NK-92 treated with Interleukin-12 subunit alpha and Interleukin-12 subunit beta, amount 100 ng/mL, for 24 hours (cell line): ENCODE data around the gene ARHGAP6.

Experiments used
- DNase-seq: peaks from one replicate; lab custom pipeline; 2025; lab: John Stamatoyannopoulos, UW

Gene ARHGAP6

GRCh38 chrX:11352296-11352741 is 313.4 kb downstream of the ARHGAP6 start:
- DNase-seq: no peak

GRCh38 chrX:11351375-11352295 is 314.1 kb downstream of the ARHGAP6 start:
- no peak for DNase-seq

DNA sequence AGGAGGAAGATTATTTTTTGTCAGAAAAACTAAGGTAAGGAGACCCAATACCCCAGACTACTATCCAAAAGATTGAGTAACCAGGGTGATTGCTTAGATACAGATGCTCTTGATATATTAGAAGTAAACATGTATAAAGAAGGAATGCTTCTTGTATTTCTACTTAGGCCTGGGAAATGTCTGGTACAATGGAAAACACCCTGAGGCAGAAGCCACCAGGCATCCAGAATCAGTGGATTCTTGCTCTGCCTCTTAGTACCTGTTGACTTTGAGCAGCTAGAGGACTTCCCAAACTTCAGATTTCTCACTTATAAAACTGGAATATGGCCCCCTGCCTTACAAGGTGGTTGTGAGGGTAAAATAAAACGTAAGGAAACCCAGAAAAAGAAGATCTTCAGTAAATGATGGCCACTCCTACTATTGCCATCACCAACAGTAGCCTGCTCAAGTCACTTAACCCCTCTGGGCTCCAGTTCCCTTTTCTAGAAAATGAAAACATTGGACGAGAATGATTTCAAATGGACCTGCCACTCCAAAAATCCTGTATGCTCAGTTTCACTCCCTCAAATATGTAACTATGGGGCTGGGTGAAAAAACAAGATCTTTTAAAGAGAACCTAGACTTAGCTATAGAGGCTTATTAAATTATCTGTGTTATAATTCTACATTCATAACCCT is 315.9 kb downstream of the ARHGAP6 start:
- DNase-seq: no peak

DNA sequence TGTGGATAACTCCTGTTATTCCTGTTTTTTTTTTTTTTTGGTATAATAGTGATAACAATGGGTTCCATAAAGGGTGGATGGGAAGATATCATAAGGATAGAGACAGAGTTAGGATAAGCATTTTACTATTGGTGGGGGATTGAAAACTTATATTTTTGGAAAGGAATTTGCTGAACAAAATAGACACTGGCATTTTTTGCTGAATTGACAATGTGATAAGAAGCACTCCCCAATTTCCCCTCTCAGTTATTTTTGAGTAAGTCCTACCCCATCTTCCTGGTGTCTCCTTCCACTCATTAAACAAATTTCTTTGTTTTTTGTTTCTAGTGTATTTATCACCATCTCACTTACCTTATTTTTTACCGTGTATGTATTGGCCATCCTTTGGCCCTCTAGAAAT is 316.7 kb downstream of the ARHGAP6 start:
- no peak for DNase-seq

DNA sequence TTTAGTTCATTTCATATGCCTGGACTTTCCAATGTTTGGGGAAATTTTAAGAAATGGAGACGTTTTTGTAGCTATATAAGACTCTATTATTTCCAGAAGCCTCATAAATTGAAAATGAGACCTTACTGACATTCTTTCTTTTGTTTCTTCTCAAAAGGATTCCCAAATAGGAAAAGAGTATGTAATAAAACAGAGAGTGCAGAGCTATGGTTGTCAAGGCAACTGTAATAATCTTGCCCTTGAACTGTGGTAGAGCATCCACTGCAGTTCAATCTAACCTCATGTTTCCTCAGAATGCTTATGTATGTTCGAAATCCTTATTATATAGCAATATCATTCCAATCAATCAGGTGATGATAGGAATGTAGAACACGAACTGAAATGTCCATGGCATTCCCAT is 318.4 kb downstream of the ARHGAP6 start:
- DNase-seq: no peak

DNA sequence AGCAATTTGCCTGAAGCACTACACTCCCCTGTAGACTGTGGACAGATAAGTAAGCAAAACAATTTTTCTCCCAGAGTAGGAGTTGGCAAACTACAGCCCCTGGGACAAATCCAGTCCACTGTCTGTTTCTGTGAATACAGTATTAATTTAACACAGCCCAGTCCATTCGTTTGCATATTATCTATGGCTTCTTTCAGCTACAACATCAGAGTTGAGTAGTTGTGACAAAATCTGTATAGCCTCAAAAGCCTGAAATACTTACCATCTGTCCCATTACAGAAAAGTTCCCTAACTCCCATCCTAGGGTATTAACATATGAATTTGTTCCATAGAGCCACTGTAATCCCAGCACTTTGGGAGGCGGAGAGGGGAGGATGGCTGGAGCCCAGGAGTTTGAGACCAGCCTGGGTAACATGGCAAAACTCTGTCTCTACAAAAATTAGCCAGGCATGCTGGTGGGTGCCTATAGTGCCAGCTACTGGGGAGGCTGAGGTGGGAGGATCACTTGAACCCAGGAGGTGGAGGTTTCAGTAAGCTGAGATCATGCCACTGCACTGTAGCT is 319.5 kb downstream of the ARHGAP6 start:
- DNase-seq: no peak

DNA sequence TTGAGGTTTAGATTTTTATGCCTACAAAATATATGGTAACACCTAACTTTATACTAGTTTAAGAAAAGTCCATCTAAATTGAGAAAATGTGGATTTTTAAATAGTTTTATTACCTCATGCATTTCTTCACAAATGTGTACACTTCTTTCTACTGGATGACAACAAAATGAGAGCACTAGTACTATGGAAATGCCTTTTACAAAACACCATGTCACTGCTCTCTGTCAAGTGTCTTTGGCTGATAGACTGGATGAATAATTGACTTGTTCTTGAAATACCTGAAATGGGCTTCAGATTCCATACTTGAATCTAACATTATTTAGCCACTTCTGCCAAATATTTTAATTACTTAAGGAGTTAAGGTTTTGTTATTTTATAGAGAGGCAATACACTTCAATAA is 323.0 kb downstream of the ARHGAP6 start:
- no peak for DNase-seq

- peak; percentile 2 for DNase-seq
These were observed 324.2 kb downstream of the ARHGAP6 start for GRCh38 chrX:11341274-11342201.

GRCh38 chrX:11337292-11338009 is 328.3 kb downstream of the ARHGAP6 start:
- no peak for DNase-seq

DNA sequence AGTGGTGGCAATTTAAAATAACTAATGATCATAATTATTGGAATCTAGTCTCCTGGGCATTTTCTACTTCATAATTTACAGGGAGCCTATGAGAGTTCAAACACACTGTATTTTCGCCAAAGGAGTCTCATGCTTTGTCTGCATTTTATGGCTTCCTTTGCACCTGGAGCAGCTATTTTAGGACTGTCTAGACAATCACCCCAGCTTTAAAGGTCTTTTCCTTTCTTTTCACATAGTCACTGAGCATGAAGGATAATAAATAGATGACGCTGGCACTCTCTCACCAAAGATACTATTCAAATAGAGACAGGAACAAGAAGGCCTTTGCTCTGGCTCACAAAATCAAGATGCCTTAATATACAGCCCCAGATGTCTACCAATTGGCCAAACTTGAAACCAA is 329.5 kb downstream of the ARHGAP6 start:
- DNase-seq: no peak

DNA sequence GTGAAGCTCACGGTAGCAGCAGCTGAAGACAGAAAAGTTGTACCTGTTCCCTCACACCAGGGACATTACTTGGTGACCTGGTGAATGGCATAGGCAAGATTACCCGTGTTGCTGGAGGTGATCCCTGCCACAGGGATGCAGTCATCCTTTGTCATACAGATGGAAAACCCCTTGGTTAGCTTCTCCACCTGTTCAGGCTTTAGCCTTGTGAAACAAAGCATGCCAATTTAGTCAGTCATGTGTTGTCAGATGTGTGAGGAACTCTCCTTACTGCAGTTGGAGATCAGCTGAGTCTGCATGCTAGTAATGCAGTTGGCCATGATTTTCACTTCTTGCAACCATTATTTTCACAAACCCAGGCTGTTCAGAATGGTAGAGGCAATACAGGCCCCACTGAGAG is 331.6 kb downstream of the ARHGAP6 start:
- no peak for DNase-seq

GRCh38 chrX:11331788-11332187 is 333.9 kb downstream of the ARHGAP6 start:
- no peak for DNase-seq

- DNase-seq: no peak
These were observed 336.7 kb downstream of the ARHGAP6 start for GRCh38 chrX:11329021-11329420.

- DNase-seq: no peak
These were observed 337.6 kb downstream of the ARHGAP6 start for GRCh38 chrX:11328134-11328533.

GRCh38 chrX:11321986-11322385 is 343.7 kb downstream of the ARHGAP6 start:
- DNase-seq: no peak

DNA sequence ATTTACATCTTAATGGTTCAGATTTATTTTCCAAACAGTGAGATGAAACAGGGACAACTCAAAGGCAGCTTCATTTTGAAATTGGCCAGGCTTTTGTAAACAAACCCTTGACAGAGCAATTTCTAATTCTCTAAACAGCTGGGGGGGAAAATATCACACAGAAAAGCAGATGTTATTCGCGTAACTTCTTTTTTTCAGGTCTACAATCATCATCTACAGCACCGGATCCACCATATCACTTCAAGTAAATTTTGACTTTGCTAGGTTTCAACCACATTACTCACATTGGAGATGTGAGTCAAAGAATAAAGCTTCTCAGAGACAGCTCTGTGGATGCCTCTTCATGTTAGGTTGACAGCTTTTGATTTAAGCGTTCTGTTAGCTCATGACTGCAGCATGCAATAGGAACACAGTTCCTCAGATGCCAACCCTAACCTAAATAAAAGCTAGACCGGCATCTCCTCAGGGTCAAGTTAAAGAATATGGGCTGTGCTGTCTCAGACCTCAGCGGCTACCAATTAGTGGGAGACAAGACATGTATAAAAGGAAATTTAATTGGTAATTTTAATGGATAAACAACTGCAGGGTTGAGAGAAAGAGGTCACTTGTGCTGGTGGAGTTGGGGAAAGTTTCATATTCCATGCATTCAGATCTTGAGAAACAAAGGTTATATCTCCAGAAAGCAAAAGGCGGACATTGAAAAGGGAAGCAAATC is 345.8 kb downstream of the ARHGAP6 start:
- no peak for DNase-seq

- DNase-seq: no peak
These were observed 354.0 kb downstream of the ARHGAP6 start for GRCh38 chrX:11311706-11312105.

- DNase-seq: no peak
These were observed 356.5 kb downstream of the ARHGAP6 start for GRCh38 chrX:11309220-11309619.

GRCh38 chrX:11305641-11306040 is 360.1 kb downstream of the ARHGAP6 start:
- no peak for DNase-seq

DNA sequence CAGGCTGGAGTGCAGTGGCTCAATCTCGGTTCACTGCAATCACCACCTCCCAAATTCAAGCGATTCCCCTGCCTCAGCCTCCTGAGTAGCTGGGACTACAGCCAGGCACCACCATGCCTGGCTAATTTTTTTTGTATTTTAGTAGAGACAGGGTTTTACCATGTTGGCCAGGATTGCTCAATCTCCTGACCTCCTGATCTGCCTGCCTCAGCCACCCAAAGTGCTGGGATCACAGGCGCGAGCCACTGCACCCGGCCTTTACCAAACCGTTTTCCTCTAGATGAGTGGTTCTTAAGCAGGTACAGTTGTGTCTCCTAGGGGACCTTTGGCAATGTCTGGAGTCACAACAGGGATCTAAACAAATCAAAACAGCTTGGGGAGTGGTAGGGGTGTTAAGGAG is 360.9 kb downstream of the ARHGAP6 start:
- no peak for DNase-seq

GRCh38 chrX:11298600-11298999 is 367.1 kb downstream of the ARHGAP6 start:
- no peak for DNase-seq
